RPMI7951 (cell line): ENCODE measurements around the gene ZNF33B. TPM values are rescaled to one million over a fixed set of nuclear protein-coding genes. Genes with fewer than 3 reads are reported as not detected.

Experiments used
- total RNA-seq: library from RNA; depleted of rRNA; stranded (reverse); fragments of >200 nt; shearing (Covaris generic); gene quantifications from 2 replicates; pipeline ENCODE4 v1.2.3, GENCODE V29; 2014; rRNA removed

Gene ZNF33B
- total RNA-seq, 1 experiment from 2014 or later, result 4.8 TPM

Other genes with a start within 250 kb of the ZNF33B start
- gene BMS1, start 144.2 kb upstream of the ZNF33B start, total RNA-seq, result 9.9 and 10.3 TPM in 2 replicates